IMR-90 (cell line): ENCODE measurements around the gene GUCY1A2. TPM values are rescaled to one million over a fixed set of nuclear protein-coding genes. Genes with fewer than 3 reads are reported as not detected.
"Not testable (repeated sequence)": the region's sequence is repeated elsewhere in the genome, so short reads cannot be mapped to it uniquely, and the experiment has no call there.

Experiments
- ATAC-seq: fragments of 200-7000 bp; cut with Tn5 transposase; 2 replicates; pipeline ENCODE4 v1.9.1; 2020; ENCODE audit warnings: low read depth, mild to moderate bottlenecking, moderate library complexity
- BruUV-seq: library from RNA; stranded (reverse); fragments of 400-500 nt; replicated peaks from 2 replicates; lab custom pipeline; 2021; lab: Mats Ljungman, UMichigan
- CTCF ChIA-PET: fragments of 300-600 bp; formaldehyde crosslinking; extraction: SDS; loops from one replicate; lab custom pipeline; 2021; ENCODE audit warnings: antibody characterized with exemption; lab: Yijun Ruan, JAX
- POLR2A ChIA-PET: fragments of 300-600 bp; sonication (Branson Sonifier 250); formaldehyde crosslinking; loops from one replicate; lab custom pipeline; 2022; ENCODE audit warnings: antibody characterized with exemption; ENCODE audit not compliant: unreplicated experiment; lab: Charles Lee
- DNase-seq: peaks from one replicate; pipeline ENCODE4 v3.0.0; 2013
- H2AFZ ChIP-seq: replicated peaks from 2 replicates; pipeline ENCODE3; 2013; ENCODE audit warnings: low read length, mild to moderate bottlenecking; ENCODE audit not compliant: poor library complexity
- H2AK5ac ChIP-seq: 2 replicates; pipeline ENCODE4 v1.6.1; 2013; ENCODE audit warnings: low read depth, low read length, inconsistent platforms
- H2AK9ac ChIP-seq: replicated peaks from 2 replicates; pipeline ENCODE3; 2013; ENCODE audit warnings: mild to moderate bottlenecking, low read depth, low read length, moderate library complexity; ENCODE audit not compliant: poor library complexity
- H2BK120ac ChIP-seq: 2 replicates; pipeline ENCODE4 v1.6.1; 2013; ENCODE audit warnings: low read depth, low read length, inconsistent platforms
- H2BK15ac ChIP-seq: 3 replicates; pipeline ENCODE4 v1.6.1; 2013; ENCODE audit warnings: low read depth, low read length, inconsistent platforms
- H2BK20ac ChIP-seq: 2 replicates; pipeline ENCODE4 v1.6.1; 2013; ENCODE audit warnings: low read depth, mild to moderate bottlenecking, inconsistent platforms, low read length, moderate library complexity
- H2BK5ac ChIP-seq: 2 replicates; pipeline ENCODE4 v1.6.1; 2013; ENCODE audit warnings: mild to moderate bottlenecking, low read depth, low read length, inconsistent platforms; ENCODE audit not compliant: poor library complexity, severe bottlenecking
- H3K14ac ChIP-seq: replicated peaks from 2 replicates; pipeline ENCODE4 v1.6.1; 2013; ENCODE audit warnings: low read depth, low read length, inconsistent platforms
- H3K18ac ChIP-seq: 2 replicates; pipeline ENCODE4 v1.6.1; 2013; ENCODE audit warnings: low read depth, low read length, control low read depth
- H3K23ac ChIP-seq: 2 replicates; pipeline ENCODE4 v1.6.1; 2013; ENCODE audit warnings: low read depth, low read length, inconsistent platforms
- H3K27ac ChIP-seq: 2 replicates; pipeline ENCODE4 v1.5.1; 2013; ENCODE audit warnings: mild to moderate bottlenecking, control low read depth, low read length; ENCODE audit not compliant: insufficient read depth
- H3K27me3 ChIP-seq: 2 replicates; pipeline ENCODE4 v1.6.1; 2013; ENCODE audit warnings: low read length; ENCODE audit not compliant: control insufficient read depth, insufficient read depth
- H3K36me3 ChIP-seq: 2 replicates; pipeline ENCODE4 v1.6.1; 2013; ENCODE audit warnings: low read length, mixed read lengths; ENCODE audit not compliant: control insufficient read depth, insufficient read depth
- H3K4ac ChIP-seq: 2 replicates; pipeline ENCODE4 v1.6.1; 2013; ENCODE audit warnings: low read depth, low read length, inconsistent platforms
- H3K4me1 ChIP-seq: 2 replicates; pipeline ENCODE4 v1.6.1; 2013; ENCODE audit warnings: low read length, mixed read lengths; ENCODE audit not compliant: control insufficient read depth, insufficient read depth
- H3K4me2 ChIP-seq: 2 replicates; pipeline ENCODE4 v1.6.1; 2013; ENCODE audit warnings: low read depth, mild to moderate bottlenecking, control low read depth, low read length, moderate library complexity
- H3K4me3 ChIP-seq: 2 replicates; pipeline ENCODE4 v1.5.1; 2013; ENCODE audit warnings: low read depth, mild to moderate bottlenecking, control low read depth, low read length, moderate library complexity; ENCODE audit not compliant: insufficient read depth
- H3K56ac ChIP-seq: 2 replicates; pipeline ENCODE4 v1.6.1; 2013; ENCODE audit warnings: low read length, inconsistent platforms; ENCODE audit not compliant: insufficient read depth; ENCODE audit errors: extremely low read depth
- H3K79me1 ChIP-seq, 2 experiments: 2 replicates each; pipeline ENCODE4 v1.6.1; 2013; ENCODE audit warnings: low read length in 2 of 2, inconsistent platforms in 1 of 2, low read depth in 1 of 2
- H3K9ac ChIP-seq: 2 replicates; pipeline ENCODE4 v1.6.1; 2013; ENCODE audit warnings: low read depth, low read length, control low read depth
- H3K9me1 ChIP-seq: 2 replicates; pipeline ENCODE4 v1.6.1; 2013; ENCODE audit warnings: low read length, inconsistent platforms; ENCODE audit not compliant: insufficient read depth
- H3K9me3 ChIP-seq: 2 replicates; pipeline ENCODE4 v1.6.1; 2013; ENCODE audit warnings: low read length; ENCODE audit not compliant: control insufficient read depth, insufficient read depth
- H4K20me1 ChIP-seq: 2 replicates; pipeline ENCODE4 v1.6.1; 2013; ENCODE audit warnings: low read length, inconsistent platforms; ENCODE audit not compliant: insufficient read depth
- H4K5ac ChIP-seq: 2 replicates; pipeline ENCODE4 v1.6.1; 2013; ENCODE audit warnings: mild to moderate bottlenecking, low read depth, low read length, control low read depth
- H4K8ac ChIP-seq, 2 experiments: 2 replicates each; pipeline ENCODE4 v1.6.1; 2013; ENCODE audit warnings: low read depth in 2 of 2, low read length in 2 of 2, control low read depth in 1 of 2, inconsistent platforms in 1 of 2
- H4K91ac ChIP-seq: 2 replicates; pipeline ENCODE4 v1.6.1; 2013; ENCODE audit warnings: low read depth, low read length, inconsistent platforms; ENCODE audit not compliant: insufficient read depth
- CEBPB ChIP-seq: IDR thresholded peaks from 2 replicates; pipeline ENCODE4 v1.6.1; 2012; ENCODE audit warnings: low read depth, low read length, improper control_type of control experiment
- MAFK ChIP-seq: IDR thresholded peaks from 2 replicates; pipeline ENCODE4 v1.6.1; 2012; ENCODE audit warnings: low read depth, low read length, improper control_type of control experiment
- MAZ ChIP-seq: IDR thresholded peaks from 2 replicates; pipeline ENCODE4 v1.6.1; 2012; ENCODE audit warnings: low read depth, mild to moderate bottlenecking, low read length, improper control_type of control experiment, moderate library complexity, borderline replicate concordance
- MXI1 ChIP-seq: IDR thresholded peaks from 2 replicates; pipeline ENCODE4 v1.6.1; 2012; ENCODE audit warnings: low read depth, mild to moderate bottlenecking, low read length, moderate library complexity, borderline replicate concordance
- RCOR1 ChIP-seq: IDR thresholded peaks from 2 replicates; pipeline ENCODE4 v1.6.1; 2012; ENCODE audit warnings: mild to moderate bottlenecking, low read length, improper control_type of control experiment; ENCODE audit not compliant: insufficient replicate concordance
- WGBS, 2 experiments: methylation state at CpG; one replicate each; pipeline versions ENCODE4 v1.1.5 to v1.1.7; 2013; ENCODE audit warnings: missing lambda C conversion rate in 2 of 2; ENCODE audit not compliant: insufficient read length in 1 of 2; ENCODE audit errors: extremely low coverage in 2 of 2; 5-methylcytosine and 5-hydroxymethylcytosine counted together
- dilution Hi-C: fragments of 300-500 bp; cut with HindIII; formaldehyde crosslinking; loops from one replicate; pipeline ENCODE4 v1.14.3; 2018; ENCODE audit warnings: low sequenced_read_pairs; ENCODE audit not compliant: unreplicated experiment
- in situ Hi-C: fragments of 300-500 bp; cut with MboI; formaldehyde crosslinking; loops from 3 replicates; pipeline ENCODE4 v1.14.3; 2019; ENCODE audit warnings: low sequenced_read_pairs, inconsistent platforms, mixed read lengths
- intact Hi-C: fragments of 100-400 bp; cut with micrococcal nuclease; formaldehyde crosslinking; loops from 2 replicates; pipeline ENCODE4 v1.10.0; 2022
- polyA plus RNA-seq, 3 experiments: library from polyadenylated mRNA; depleted of rRNA; stranded (reverse); fragments of >200 nt; gene quantifications; 2 replicates each; pipeline ENCODE4 v1.2.3, GENCODE V29; 2012; ENCODE audit warnings: low replicate concordance in 1 of 3
- total RNA-seq: library from RNA; depleted of rRNA; stranded (reverse); fragments of >200 nt; gene quantifications from 2 replicates; pipeline ENCODE4 v1.2.3, GENCODE V29; 2012

The GUCY1A2 gene
- total and polyA plus RNA-seq, 2 of the 4 experiments (the other 2 are of a cell fraction), result under 0.01 to 0.03 TPM

GRCh38 chr11:107054391-107054790 lies 36.1 kb upstream of the GUCY1A2 start:
- in situ Hi-C loops, result no loop called here
- no peak overlapping the region for H2BK5ac ChIP-seq

GRCh38 chr11:107051332-107051731 lies 33.1 kb upstream of the GUCY1A2 start:
- intact Hi-C loops, H3K27ac ChIP-seq, H3K4ac ChIP-seq, dilution Hi-C loops, H3K18ac ChIP-seq, BruUV-seq, H2BK5ac ChIP-seq, H3K4me3 ChIP-seq, H4K91ac ChIP-seq, H2AK5ac ChIP-seq, H2BK20ac ChIP-seq, H3K4me2 ChIP-seq, H3K56ac ChIP-seq, ATAC-seq, H2BK15ac ChIP-seq, H2AK9ac ChIP-seq, H3K27me3 ChIP-seq, DNase-seq, H2BK120ac ChIP-seq, CTCF ChIA-PET, POLR2A ChIA-PET, H3K36me3 ChIP-seq, H2AFZ ChIP-seq, H3K14ac ChIP-seq, H4K5ac ChIP-seq, H4K20me1 ChIP-seq, H3K9me3 ChIP-seq, H3K4me1 ChIP-seq, H3K79me1 ChIP-seq, H4K8ac ChIP-seq, H3K9me1 ChIP-seq, in situ Hi-C loops, H3K23ac ChIP-seq, H3K9ac ChIP-seq: not testable (repeated sequence)
- no CpG with 5 or more reads among the region's 4 CpGs for WGBS, 2 experiments

More at GRCh38 chr11:107054391-107054790, 36.1 kb upstream of the GUCY1A2 start:
- Histone ChIP-seq H4K8ac (no peak overlapping the region), H4K5ac (no peak overlapping the region), H3K9me1 (no peaks in the 10 kb centered on the region), H2AK9ac (no peak overlapping the region), H3K56ac (no peak overlapping the region), H3K23ac (no peak overlapping the region), H3K9me3 (peaks cover 7% of the 10 kb centered on the region), H4K91ac (no peak overlapping the region), H3K27ac (no peak overlapping the region), H3K14ac (no peak overlapping the region), H3K4me2 (no peak overlapping the region), H3K4me3 (no peak overlapping the region), H2BK15ac (no peak overlapping the region), H4K20me1 (no peaks in the 10 kb centered on the region), H2AFZ (no peak overlapping the region), H3K18ac (no peak overlapping the region), H3K79me1 (no peaks in the 10 kb centered on the region), H3K9ac (no peak overlapping the region), H2AK5ac (no peak overlapping the region), H2BK20ac (no peak overlapping the region), H3K4ac (no peak overlapping the region), H3K36me3 (no peaks in the 10 kb centered on the region), H3K4me1 (no peaks in the 10 kb centered on the region), H2BK120ac (no peak overlapping the region), H3K27me3 (no peaks in the 10 kb centered on the region)
- ChIA-PET CTCF (no interaction called here), POLR2A (no interaction called here)
- dilution Hi-C loops, result no loop called here
- TF ChIP-seq MXI1, result no peak
- no peak for TF ChIP-seq CEBPB
- TF ChIP-seq MAFK, result no peak
- TF ChIP-seq RCOR1, result no peak
- TF ChIP-seq MAZ, result no peak
- WGBS, 2 experiments, result no CpG with 5 or more reads among the region's 1 CpG
- no peak for DNase-seq
- intact Hi-C loops, result no loop called here
- ATAC-seq, result no peak
- BruUV-seq, result no TSS peak
